M059J (cell line): ENCODE data around the gene OGFOD2. TPM values are rescaled to one million over a fixed set of nuclear protein-coding genes. Genes with fewer than 3 reads are reported as not detected.
A peak's percentile ranks its signal among the peaks of the same experiment; 100 is the strongest.
"Not testable (repeated sequence)": the region's sequence is repeated elsewhere in the genome, so short reads cannot be mapped to it uniquely, and the experiment has no call there.

Experiments used
- DNase-seq: peaks from one replicate; pipeline ENCODE4 v3.0.0-alpha.2; 2012; ENCODE audit warnings: low read depth
- total RNA-seq: library from RNA; depleted of rRNA; stranded (reverse); fragments of >200 nt; shearing (Covaris generic); gene quantifications from 2 replicates; pipeline ENCODE4 v1.2.3, GENCODE V29; 2014

Gene OGFOD2
- total RNA-seq, 1 experiment from 2014 or later, result 13.0 TPM

DNA sequence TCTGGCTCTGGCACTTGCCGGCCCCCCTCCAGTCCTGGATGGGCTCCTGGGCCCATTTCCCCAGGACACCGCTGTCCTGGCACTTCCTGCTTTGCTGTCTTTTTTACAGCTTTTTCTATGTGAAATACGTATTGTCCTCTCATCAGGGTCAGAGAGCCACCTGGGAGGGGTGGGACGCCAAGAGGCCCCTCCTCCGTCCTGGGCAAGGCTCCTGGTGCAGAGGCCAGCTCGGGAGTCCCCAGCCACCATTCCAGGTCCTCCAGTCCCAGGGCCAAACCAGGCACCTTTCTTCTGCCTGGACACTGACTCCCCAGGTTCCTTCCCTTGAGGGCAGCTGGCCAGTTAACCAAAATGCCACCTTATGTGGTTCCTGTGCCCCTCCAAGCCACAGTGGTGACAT, 28.2 kb downstream of the OGFOD2 start:
- DNase-seq, result no peak

DNA sequence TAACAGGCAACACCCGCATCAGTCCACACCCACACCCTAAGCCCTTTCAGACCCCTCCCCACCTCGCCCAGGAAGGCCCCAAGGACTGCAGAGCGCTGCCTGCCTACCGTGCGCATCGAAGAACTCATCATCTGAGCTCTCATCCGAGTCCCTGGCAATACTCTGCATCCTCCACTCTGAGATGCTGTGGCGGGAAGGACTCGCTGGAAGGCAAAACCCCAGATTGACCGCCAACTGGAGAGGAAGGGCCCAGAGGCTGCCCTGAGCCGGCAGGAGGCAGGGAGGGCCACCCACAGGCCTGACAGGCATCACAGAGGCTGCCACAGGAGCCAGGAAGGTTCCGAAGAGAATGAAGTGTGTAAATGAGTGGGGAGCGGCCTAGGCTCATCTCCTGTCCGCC, 29.2 kb downstream of the OGFOD2 start:
- DNase-seq, result no peak

DNA sequence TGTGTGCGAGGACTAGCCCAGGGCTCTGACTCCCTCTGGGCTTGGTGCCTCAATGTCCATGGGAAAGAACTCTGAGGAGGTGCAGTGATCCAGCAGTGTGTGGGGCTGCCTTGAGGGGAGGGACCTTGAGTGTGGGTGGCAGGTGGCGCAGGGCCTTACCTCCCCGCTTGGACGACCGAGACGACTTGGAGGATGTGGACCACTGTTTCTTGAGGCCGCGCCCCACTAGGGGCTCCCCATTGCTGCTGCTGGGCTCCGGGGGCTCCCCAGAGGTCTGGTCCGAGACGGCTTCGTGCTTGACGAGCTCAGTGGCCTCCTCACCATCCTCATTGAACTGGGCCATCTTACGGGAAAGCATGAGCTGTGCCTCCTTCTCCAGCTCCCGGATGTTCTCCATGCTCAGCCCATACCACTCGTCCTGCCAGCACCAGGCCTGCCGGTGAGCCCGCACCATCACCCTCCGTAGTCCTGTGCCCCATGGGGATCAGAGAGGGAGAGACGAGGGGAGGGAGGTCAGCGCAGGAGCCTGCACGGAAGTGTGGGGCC, 30.1 kb downstream of the OGFOD2 start:
- DNase-seq, result no peak

DNA sequence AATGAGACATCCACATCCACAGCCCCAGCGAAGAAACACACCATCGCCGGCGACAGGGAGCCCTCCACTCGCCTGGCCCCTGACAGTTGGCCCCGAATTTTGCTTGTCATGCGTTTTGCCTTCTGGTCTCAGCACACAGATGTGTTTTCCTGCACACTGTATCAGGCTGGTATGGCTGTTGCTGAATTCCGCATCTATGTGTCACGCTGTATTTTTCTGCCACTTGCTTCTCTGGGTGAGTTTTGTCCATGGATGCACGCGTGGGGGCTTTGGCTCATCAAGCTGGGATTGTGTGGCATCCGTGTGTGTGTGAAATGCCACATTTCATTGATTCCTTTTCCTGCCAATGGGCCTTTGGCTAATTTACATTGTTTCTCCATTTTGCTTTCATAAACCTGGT, 31.9 kb downstream of the OGFOD2 start:
- DNase-seq, result no peak

DNA sequence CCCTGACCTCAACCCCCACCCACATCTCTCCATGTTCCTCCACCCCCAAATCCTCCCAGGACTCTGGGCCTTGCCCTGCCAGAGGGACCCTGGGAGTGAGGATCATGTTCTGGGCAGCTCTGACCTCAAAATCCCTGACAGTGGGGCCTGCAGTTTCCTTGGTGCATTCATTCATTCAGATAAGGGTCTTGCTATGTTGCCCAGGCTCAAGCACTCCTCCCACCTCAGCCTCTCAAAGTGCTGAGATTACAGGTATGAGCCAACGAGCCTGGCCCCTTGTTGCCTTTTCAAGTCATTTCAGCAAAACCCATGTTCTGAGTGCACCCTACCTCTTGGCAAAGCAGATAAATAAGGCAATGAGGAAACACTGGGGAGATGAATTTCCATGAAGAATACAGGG, 35.1 kb downstream of the OGFOD2 start:
- no peak for DNase-seq

DNA sequence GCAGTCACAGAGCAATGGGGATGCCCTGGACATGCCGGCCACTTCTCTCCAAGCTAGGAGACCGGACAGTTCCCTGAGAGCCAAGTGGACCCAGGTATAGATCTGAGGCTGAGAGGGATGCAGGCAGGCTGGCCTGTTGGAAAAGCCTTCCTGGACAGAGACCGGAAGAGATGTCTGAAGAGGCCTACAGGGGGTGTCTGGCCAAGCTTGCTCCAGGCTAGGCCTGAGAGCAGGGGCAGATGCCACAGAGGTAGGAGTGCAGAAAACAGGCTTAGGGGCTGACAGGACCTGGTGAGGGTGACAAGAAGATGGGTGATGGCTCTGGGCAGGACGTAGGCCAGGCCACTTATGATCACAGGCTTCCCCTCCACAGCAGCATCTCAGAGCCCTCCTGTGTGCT, 35.6 kb downstream of the OGFOD2 start:
- DNase-seq, result no peak

DNA sequence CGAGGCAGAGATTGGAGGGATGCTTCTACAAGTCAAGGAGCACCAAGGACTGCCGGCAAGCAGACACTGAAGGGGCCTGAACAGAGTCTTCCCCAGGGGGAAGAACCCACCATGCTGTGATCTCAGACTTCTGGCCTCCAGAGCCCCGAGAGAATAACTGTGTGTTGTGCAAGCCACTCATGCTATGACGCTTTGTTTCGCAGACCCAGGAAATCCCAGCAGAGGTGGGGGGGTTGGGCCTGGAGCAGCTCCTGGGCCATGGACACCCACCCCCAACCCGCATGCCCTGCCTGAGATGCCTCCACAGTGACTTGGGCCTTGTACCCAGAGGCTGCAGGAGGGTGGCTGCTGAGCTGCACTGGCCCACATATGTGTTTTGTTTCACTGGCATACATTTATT, 36.7 kb downstream of the OGFOD2 start:
- DNase-seq, result no peak

DNA sequence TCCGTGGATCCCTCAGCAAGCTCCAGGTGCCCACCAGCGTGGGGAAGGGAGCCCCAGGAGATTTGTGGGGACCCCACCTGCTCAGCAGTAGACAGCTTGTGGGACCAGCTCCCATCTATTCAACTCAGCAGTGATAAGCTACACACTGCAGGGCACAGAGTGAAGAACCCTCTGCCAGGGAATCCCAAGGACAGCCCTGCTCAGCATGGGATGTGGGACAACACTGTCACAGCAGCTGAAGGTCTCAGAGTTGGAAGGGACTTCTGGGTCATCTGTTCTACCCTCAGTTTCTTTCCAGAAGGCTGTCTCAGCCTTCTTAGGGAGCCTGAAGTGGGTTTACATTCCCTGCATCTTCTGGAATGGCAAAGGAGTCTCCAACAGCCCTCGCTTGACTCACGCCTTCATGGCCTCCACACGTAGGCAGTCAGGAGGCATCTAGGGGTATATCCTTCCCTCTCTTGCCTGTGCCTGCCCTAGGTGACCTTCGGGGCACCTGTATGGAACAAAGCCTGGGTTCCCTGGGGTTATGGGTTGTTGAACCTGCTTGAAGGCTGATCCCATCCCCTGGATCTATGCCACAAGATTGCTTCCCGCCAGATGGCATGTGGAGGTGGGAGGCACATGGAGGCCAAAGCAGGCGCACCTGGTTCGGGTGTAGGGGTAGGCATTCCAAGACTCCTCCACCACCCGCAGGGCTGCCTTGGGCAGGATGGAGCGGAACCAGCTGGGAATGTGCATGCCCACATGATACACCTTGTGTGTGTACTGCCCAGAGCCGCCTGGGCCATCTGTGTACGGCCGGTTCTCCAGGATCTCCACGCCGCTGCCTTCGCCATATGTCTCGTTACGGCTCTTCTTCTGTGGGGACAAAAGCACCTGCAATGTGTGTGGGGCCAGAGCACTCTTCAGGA, 38.4 kb downstream of the OGFOD2 start:
- no peak for DNase-seq

DNA sequence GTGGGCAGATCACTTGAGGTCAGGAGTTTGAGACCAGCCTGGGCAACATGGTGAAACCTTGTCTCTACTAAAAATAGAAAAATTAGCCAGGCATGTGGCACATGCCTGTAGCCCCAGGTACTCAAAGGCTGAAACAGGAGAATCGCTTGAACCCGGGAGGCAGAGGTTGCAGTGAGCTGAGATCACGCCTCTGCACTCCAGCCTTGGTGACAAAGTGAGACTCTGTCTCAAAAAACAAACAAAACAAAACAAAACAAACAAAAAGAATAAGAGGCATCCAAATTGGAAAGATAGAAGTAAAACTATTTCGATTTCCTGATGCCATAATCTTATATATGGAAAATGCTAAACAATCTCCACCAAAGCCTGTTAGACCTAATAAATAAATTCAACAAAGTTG, 39.4 kb downstream of the OGFOD2 start:
- DNase-seq, result not testable (repeated sequence)

DNA sequence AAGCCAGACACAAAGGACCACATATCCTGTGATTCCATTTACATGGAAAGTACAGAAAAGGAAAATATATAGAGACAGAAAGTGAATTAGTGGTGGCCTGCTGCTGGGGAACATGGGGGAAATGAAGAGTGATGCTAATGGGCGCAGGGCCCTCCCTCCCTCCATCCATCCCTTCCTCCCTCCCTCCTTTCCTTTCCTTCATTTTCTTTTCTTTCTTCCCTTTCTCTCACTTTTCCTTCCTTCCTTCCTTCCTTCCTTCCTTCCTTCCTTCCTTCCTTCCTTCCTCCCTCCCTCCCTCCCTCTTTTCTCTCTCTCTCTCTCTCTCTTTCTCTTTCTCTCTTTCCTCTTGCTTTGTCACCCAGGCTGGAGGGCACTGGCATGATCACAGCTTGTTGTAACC, 42.7 kb downstream of the OGFOD2 start:
- DNase-seq, result no peak

DNA sequence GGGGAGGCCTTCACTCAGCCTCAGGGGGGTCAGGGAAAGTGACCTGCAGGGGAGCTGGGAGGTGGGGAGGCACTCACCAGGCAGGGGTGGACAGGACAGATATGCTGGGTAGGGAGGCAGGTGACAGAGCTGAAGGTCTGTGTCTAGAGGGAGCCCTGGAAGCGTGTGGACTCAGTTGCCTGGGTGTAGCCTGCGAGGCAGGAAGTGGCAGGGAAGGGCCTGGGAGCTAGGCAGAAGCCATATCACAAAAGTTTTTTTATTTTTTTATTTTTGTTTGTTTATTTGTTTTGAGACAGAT, 44.7 kb downstream of the OGFOD2 start:
- DNase-seq, result no peak

DNA sequence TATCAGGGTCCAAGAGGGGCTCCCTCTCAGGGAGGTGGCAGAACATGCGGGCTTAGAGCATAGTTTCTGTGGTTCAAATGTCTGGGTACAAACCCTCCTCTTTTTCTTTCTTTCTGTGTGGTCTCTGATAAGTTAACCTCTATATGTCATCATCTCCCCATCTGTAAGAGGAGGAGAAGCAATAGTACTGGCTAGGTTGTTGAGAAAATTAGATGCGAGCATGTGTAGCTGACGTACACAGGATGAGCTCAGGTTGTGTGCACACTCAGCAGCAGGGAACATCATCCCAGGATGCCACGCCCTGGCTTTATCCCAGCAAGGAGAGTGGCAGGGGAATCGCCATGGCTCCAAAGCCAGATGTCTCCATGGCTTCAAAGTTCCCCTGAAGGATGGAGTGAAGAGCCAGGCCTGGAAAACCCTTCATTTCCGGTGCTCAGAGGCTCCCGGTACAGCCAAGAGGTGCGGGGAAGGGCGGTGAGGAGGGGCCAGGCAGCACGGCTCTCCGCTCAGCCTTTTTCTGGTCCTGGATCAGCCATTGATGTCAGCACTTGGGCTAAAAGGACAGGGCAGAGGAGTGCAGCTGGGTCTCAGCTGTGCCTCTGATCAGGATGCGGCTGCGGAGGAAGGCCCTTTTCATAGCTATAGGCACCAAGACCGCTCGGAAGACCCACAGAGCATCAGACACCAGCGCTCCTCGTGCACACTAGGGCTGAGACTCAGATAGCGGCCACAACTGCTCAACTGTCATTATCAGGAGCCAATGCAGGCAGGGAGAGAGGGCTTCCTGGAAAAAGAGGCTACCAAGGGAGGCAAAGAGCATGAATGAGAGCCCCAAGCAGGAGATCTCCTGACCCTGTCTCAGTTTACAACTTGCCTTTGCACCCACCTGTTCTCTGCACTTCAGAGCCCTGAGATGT, 46.9 kb downstream of the OGFOD2 start:
- no peak for DNase-seq

DNA sequence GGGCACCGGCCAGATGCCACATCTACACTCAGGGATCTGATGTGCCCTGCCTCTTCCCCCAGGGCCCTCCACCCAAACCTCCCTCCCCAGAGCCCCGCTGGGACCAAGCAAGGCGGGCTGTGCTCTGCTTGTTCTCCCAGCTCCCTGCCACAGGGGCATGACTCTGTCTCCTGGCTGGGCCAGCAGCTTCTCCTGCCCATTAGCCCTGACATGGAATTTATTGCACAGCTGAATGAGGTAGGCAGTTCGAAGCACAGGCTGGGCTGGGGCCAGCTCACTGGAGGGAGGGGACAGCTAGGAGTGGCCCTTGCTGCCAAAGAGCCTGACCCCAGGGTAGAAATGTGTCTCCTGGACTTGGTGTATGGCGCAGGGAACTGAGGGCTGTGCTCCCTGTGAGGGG, 47.8 kb downstream of the OGFOD2 start:
- no peak for DNase-seq

DNA sequence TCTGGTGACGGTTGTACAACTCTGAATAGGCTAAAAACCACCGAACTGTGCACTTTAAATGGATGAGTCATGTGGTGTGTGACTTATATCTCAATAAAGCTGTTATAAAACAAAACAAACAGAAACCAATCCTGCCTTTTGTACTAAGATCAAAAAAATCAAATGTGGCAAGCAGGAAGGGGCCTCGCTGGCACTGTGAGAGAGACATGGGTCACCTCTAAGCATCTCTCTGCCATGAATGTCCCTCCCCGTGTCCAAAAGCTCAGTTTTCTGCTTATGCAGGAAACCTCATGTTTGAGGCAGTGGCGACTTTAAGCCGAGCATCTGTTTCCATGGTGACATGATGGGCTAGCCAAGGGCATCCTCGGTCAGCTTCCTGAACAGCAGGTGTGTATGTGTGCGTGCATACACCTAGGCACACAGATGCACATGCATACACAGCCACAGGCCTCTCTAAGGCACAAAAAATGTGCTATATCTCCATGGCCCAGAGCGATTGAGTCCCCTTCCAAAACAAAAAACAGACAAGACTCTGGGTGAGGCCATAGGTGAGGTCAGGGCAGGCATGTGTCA, 49.9 kb downstream of the OGFOD2 start:
- peak; percentile 61 for DNase-seq

DNA sequence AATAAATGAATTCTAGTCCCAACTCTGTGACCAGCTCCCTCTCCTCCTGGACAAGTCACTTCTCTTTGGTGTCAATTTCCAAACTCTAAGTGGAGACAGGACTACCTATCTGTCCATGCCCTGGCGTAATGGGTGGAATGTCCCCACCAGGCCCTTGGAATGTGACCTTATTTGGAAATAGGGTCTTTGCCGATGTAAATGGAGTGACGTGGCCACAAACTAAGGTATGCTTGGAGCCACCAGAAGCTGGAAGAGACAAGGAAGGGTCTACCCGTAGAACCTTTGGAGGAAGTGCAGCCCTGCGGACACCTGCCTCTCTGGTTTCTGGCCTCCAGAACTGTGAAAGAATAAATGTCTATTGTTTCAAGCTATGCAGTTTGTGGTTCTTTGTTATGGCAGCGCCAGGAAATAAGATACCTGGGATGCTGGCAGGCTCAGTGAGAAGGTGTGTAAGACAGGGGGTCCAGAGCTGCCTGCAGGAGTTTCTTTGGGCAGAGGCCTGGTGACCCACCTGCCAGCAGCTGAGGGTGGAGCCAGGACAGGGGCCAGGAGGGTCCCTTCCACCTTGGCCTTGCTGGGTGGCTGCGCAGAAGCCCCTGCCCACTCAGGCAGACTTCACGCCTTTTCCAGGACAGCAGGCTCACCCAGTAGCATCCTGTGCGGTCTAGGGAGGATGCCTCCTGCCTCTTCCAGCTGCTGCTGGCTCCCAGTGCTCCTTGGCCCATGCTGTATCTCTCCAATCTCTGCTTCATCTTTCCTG, 51.2 kb downstream of the OGFOD2 start:
- DNase-seq, result no peak

DNA sequence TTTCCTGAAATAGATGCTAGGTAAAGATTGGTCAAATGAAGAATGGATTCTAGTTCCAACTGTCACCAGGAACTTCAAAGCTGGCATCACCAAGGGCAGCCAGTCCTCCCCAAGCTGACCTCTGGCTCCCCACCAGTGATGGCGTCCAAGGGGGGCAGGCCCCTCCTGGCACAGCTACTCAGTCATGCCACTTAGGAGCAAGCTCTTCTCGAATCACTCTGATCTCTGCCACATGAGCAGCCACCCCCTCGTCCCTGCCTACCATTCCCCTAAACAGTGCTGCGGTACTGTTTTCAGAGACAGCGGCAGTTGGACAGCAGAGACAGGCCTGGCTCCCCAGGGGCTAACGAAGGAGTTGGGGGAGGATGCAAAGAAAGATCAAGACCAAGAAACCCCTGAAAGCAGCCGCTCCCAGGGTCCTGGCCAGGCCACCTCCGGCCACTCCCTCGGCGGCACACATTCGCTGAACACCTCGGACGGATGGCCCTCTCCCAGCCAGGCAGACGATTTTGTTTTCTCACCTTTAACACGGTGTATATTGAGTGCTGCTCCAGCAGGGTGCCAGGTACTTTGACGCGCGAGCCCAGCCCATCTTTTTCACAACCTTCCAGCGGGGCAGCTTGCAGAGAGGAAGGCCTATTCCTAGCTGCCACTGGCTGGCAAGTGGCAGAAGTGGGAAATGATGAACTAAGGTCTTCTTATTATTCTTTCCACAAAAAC, 52.8 kb downstream of the OGFOD2 start:
- DNase-seq, result no peak

DNA sequence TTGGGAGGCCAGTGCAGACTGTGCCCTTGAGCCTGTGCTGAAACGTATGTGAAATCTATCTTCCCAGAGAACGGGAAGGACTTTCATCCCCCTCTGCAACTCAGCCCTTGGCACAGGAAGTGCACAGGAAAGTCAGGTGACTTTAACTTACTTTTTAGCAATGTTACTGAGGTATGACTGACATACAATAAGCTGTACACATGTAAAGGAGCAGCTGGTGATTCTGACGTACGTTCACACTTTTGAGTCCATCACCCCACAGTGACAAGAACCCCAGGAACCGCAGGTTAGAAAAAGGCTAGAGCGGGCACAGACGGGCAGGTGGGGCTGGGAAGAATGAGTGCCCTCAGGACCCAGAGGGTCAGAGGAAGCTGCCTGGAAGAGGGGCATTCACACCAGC, 53.4 kb downstream of the OGFOD2 start:
- DNase-seq, result no peak

DNA sequence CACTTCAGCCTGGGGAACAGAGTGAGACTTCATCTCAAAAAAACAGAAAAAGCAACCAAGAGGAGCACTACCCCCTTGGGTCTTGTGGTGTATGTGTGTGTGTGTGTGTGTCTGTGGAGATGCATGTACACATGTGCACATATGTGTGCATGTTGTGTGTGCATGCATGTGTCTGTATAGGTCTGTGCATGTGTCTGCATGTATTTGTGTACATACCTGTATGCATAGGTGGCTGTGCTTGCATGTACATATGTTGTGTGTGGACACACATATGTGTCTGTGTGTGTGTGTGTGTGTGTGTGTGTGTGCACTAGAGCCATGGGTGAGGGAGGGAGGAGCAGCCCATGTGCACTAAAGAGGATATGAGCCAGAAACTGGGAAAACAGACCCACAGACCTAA, 54.5 kb downstream of the OGFOD2 start:
- no peak for DNase-seq
